ENCODE data around the gene ZNF227.

GRCh38 chr19:44278181-44278690 lies 65.9 kb downstream of the ZNF227 start:
- TF ChIP-seq POLR2A (IDR thresholded peaks at IDR 0.05; ENCODE audit: low read length) (no peak), GATA1 (IDR thresholded peaks at IDR 0.05; ENCODE audit: low read depth, low read length) (no peak)
